ENCODE results near the gene C14orf93.
"Not testable (repeated sequence)": the region's sequence is repeated elsewhere in the genome, so short reads cannot be mapped to it uniquely, and the experiment has no call there.

The C14orf93 gene

GRCh38 chr14:22978981-22979671 is 30.8 kb downstream of the C14orf93 start:
- H3K9me3 Mint-ChIP-seq, result no peaks in the 10 kb centered on the region
- peaks cover 6% of the 10 kb centered on the region for H3K4me1 Mint-ChIP-seq
- H3K27me3 Mint-ChIP-seq, result no peaks in the 10 kb centered on the region
- peak overlapping the region in 1 of 2 donors; percentile 14 for H3K27ac Mint-ChIP-seq
- DNase-seq (no peak), ATAC-seq (no peak)
- H3K4me3 Mint-ChIP-seq, result no peak overlapping the region

DNA sequence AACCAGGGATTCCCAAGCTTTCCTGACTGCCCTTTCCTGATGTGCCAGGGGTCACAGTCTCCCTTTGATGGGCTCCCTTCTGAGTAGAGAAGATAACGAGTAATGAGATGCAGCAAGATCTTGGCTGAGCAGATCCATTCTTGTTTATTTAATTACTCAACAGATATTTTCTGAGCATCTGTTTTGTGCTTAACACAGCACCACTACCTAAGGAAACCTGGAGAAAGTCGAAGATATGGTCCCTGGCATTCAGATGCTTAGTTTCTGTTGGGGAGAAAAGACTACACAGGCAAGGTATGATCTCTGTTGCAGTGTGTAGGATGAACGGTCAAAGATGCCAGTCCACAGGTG is 31.5 kb downstream of the C14orf93 start:
- Mint-ChIP-seq H3K27me3 (no peaks in the 10 kb centered on the region), H3K27ac (no peak overlapping the region), H3K9me3 (no peaks in the 10 kb centered on the region), H3K4me1 (peaks cover 6% of the 10 kb centered on the region), H3K4me3 (no peak overlapping the region)
- ATAC-seq (no peak), DNase-seq (no peak)

DNA sequence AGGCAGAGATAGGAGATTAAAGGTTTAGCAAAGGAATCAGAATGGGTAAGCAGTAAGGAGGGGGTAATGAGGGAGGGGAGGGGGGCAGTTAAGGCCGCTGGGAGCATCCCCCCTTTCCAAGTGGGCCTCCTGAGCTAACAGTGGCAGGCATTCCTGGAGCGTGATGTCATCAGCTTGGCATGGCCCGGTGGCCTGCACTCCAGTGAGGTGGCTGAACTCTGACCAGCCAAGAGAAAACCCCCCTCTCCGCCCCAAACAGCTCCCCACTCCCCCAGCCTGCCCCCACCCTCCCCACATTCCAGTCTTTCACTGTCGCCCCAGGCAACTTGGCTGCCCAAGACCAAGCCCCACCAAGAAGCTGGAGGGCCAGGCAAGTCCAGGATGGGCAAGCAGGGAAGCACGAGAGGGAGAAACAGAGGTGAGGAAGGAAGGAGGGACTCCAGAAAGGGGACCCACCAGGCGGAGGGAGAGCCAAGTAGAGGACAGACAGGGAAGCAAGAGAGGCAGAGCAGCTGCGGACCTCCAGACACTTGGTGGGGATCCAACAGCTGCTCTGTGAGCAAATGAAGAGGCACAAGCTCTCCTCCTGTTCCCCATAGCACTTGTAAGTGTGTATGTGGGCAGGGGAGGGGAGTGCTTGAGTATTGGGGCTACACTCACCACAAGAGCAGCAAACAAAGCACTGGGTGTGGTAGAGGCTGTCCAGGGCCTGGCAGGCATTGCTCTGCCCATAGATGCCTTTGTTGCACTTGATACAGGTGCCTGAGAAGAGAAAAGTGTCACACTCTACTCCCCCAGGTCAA is 32.1 kb downstream of the C14orf93 start:
- peaks cover 6% of the 10 kb centered on the region for H3K4me1 Mint-ChIP-seq
- H3K27ac Mint-ChIP-seq, result no peak overlapping the region
- no peak for ATAC-seq
- no peaks in the 10 kb centered on the region for H3K9me3 Mint-ChIP-seq
- H3K4me3 Mint-ChIP-seq, result no peak overlapping the region
- no peak for DNase-seq
- no peaks in the 10 kb centered on the region for H3K27me3 Mint-ChIP-seq

GRCh38 chr14:22977434-22977683 is 32.6 kb downstream of the C14orf93 start:
- H3K9me3 Mint-ChIP-seq, result no peaks in the 10 kb centered on the region
- no peak for ATAC-seq
- no peaks in the 10 kb centered on the region for H3K27me3 Mint-ChIP-seq

DNA sequence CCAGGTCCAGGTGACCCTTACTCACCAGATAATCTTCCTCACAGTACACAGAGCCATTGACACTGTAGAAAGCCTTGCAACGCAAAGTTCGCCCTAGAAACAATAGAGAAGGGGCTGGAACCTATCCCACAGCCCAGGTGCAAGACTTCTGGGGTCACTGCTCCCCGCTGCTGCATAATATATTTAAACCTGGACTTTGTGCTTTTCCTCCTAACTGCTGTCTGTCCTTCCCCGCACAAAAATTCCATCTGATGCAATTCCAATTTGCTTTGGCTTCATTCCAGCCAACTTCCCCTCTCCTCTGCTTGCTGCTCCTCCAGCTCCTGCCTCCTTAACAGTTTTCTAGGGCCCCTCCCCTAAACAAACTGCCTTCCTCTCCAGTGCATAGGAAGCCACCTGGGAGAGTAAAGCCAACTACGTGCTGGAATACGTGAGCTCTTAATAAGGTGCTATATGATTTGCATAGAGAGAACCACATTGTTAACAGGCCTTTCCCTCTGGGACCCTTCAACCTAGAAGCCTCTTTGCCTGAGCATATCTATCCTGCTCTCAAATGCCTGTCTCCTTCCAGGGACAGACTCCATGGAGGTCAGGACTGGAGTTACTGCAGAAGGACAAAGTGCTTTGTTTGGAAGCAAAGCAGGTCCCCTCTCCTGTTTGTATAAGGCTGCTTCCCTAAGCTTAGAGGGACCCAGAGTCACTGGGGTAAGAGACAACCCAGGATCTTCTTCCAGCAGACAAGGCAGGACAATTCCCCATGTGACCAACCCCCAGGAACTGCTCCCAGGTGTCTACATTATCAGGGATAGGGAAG is 33.1 kb downstream of the C14orf93 start:
- Mint-ChIP-seq H3K4me1 (peaks cover 6% of the 10 kb centered on the region), H3K27ac (no peak overlapping the region)

More at GRCh38 chr14:22977434-22977683, 32.6 kb downstream of the C14orf93 start:
- no peak overlapping the region for H3K4me3 Mint-ChIP-seq
- no peak for DNase-seq
- H3K4me1 Mint-ChIP-seq, result peaks cover 6% of the 10 kb centered on the region
- H3K27ac Mint-ChIP-seq, result no peak overlapping the region

DNA sequence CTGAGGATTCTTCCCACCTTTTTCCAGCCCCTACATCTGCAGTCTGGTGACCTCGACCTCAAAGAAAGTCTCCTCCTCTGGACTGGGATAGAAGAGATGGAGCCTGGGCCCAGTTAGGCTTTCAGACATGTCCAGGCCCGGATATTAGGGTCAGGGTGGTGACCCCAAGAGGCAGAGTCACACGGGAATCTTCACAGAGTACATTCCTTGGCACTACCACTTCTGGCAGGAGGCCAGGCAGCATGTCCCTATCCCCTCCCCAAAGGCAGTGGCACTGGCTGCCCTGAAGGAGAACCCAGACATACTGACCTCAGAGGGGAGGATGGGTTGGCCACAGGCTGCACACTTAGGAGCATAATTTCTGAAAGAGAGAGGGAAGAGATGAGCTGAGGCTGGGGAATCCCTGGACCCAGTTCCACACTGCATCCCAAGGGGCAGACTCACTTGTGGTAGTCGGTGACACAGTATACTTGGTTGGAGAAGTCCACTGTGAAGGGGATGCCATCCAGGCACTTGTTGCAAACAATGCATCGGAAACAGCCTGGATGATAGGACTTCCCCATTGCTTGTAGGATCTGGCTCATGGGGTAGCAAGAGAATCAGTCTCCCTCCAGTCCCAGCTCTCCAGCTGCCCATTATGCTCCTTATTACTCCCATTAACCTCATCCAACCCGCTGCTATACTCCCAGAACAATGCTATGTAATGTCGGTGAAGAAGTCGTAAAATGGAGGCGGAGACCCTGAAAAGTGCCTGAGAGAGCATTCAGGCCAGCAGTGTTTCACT is 35.2 kb downstream of the C14orf93 start:
- DNase-seq (no peak), ATAC-seq (no peak)
- Mint-ChIP-seq H3K27ac (no peak overlapping the region), H3K27me3 (no peaks in the 10 kb centered on the region), H3K9me3 (no peaks in the 10 kb centered on the region), H3K4me3 (no peak overlapping the region), H3K4me1 (peaks cover under 1% of the 10 kb centered on the region)

More for the DNA sequence above, 33.1 kb downstream of the C14orf93 start:
- ATAC-seq, result no peak
- Mint-ChIP-seq H3K9me3 (no peaks in the 10 kb centered on the region), H3K27me3 (no peaks in the 10 kb centered on the region), H3K4me3 (no peak overlapping the region)
- DNase-seq, result no peak

DNA sequence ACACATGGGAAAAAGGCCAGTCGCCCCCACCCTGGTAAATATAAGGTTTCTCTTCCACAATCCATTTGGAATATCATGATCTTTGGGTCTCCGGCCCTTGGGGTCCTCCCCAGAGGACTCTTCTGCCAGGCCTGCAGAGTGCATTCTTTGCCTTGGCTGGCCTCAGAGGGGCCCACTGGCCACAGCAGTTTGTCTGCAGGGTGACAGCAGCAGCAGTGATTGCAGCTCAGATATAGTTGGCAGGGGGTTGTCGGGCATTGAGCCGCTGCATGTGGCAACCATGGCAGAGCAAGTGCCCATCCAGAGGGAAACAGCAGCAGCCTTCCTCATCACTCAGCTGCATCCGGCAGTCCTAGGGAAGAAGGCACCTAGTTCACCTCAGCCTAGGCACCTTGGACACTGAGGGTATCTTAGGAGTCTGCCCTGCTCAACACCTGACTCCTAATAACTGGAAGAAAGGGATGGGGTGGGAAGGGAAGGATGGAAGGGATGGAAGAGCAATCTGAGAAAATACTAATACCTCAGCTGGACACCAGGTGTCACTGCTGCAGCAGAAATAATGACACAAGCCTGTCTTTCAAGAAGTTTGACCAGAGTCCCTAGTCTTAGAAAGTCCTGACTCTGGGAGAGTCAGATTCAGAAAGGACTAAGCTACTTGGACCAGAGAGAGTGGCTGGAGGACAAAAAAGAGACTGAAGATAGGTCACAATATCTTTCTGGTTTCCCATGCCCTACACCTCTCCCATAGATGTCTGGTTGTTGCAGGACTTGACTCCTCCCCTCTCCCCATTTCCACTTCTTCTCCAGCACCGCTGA is 36.5 kb downstream of the C14orf93 start:
- Mint-ChIP-seq H3K4me3 (no peak overlapping the region), H3K4me1 (no peaks in the 10 kb centered on the region), H3K27me3 (no peaks in the 10 kb centered on the region), H3K9me3 (no peaks in the 10 kb centered on the region), H3K27ac (no peak overlapping the region)
- ATAC-seq (peak; percentile 74), DNase-seq (peak in 1 of 2 donors; percentile 34)

DNA sequence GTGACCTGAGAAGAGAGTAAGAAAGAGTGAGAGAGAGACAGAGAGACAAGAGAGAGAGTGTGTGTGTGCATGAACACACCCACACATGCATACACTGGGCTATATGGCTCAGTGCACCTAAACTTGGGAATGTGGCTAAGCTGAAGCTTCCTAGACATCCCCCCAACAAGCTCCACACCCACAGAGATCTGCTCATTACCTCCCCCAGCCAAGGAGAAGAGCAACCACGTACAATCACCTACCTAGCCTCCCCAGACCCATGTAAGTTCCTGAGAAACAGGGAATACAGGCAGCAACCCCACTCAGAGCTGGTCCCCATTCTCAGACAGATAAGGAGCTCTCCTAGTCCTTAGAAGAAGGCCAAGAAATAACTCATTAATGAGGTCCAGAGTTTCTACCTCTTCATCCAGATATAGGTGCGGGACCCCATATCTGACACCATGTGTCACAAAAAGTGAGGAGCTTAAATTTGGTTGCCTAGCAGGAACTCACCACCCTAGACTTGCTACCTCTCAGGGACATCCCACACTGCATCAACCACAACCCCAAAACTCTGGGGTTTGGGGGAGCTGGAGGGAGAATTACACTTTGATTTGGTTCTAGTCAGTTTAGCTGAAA is 37.5 kb downstream of the C14orf93 start:
- no peak for ATAC-seq
- Mint-ChIP-seq H3K9me3 (no peaks in the 10 kb centered on the region), H3K27ac (no peak overlapping the region), H3K4me1 (no peaks in the 10 kb centered on the region), H3K4me3 (no peak overlapping the region), H3K27me3 (no peaks in the 10 kb centered on the region)
- DNase-seq, result no peak

DNA sequence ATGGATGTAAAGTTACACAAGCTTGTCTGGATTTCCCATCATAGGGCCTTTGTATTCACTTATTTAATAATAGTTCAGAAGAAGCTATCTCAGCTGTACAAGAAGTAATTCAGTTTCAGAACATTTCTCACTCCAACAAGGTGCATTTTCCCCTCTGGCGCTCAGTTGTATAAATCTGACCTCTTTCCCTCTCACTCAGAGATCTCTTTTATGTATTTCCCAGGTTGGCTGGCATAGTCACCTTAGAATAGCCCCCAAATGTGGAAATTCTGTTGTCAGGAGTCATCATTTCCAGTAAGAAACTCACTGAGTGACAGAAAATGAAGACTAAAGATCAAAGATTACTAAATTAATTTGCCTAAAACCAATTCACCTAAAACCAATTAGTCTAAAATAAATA is 38.8 kb downstream of the C14orf93 start:
- ATAC-seq (no peak), DNase-seq (no peak)
- H3K4me3 Mint-ChIP-seq, result no peak overlapping the region
- H3K9me3 Mint-ChIP-seq, result no peaks in the 10 kb centered on the region
- H3K27ac Mint-ChIP-seq, result no peak overlapping the region
- H3K27me3 Mint-ChIP-seq, result no peaks in the 10 kb centered on the region
- H3K4me1 Mint-ChIP-seq, result no peaks in the 10 kb centered on the region

- H3K9me3 Mint-ChIP-seq, result no peaks in the 10 kb centered on the region
- no peak for ATAC-seq
- DNase-seq, result no peak
- no peak overlapping the region for H3K27ac Mint-ChIP-seq
- H3K27me3 Mint-ChIP-seq, result no peaks in the 10 kb centered on the region
- H3K4me1 Mint-ChIP-seq, result no peaks in the 10 kb centered on the region
- no peak overlapping the region for H3K4me3 Mint-ChIP-seq
Observed at GRCh38 chr14:22966783-22967269, 43.1 kb downstream of the C14orf93 start.

DNA sequence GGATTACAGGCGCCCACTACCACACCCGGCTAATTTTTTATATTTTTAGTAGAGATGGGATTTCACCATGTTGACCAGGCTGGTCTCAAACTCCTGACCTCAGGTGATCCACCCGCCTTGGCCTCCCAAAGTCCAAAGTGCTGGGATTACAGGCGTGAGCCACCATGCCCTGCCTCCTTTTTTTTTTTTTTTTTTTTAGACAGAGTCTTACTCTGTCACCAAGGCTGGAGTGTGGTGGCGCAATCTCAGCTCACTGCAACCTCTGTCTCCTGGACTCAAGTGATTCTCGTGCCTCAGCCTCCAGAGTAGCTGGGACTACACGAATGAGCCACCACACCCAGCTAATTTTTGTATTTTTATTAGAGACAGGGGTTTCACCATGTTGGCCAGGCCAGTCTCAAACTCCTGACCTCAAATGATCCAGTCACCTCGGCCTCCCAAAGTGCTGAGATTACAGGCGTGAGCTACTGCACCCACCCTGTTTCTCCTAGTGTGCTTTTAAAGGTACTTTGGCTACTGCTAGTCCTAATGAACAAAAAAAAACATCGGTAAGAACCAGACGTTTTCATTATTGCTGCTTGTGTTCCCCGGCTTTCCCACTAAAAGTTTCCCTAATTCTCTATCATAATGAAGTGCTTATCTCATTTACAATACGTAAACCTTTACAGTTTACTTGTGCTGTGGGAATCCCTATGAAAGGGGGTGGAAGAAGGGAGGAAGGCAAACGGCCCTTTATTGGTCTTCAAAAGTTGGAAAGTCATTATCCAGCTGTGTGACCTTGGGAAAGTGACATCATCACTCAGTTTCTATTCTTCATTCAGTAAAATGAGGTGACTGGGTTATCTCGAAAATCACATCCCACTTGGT is 43.8 kb downstream of the C14orf93 start:
- not testable (repeated sequence) for H3K4me3 Mint-ChIP-seq, ATAC-seq, H3K27ac Mint-ChIP-seq, H3K9me3 Mint-ChIP-seq, H3K27me3 Mint-ChIP-seq, H3K4me1 Mint-ChIP-seq, DNase-seq

- DNase-seq, result no peak
- no peak for ATAC-seq
- Mint-ChIP-seq H3K27me3 (no peaks in the 10 kb centered on the region), H3K9me3 (no peaks in the 10 kb centered on the region), H3K4me1 (peaks cover 10% of the 10 kb centered on the region), H3K4me3 (no peak overlapping the region), H3K27ac (no peak overlapping the region)
Observed at GRCh38 chr14:22962061-22962676, 47.8 kb downstream of the C14orf93 start.

Measured in stimulated activated naive CD8-positive, alpha-beta T cell treated with anti-CD3 and anti-CD28 coated beads, Interleukin-15, amount 100 ng/mL, for 72 hours (primary cell).